Measurements from ENCODE around the gene ADGRG4. TPM values are rescaled to one million over a fixed set of nuclear protein-coding genes. Genes with fewer than 3 reads are reported as not detected.
A peak's percentile ranks its signal among the peaks of the same experiment; 100 is the strongest.

Gene ADGRG4
- total RNA-seq, 5 donors from 2014 or later (not counting 1 experiment from before 2014, with no cell fraction given), result not detected

DNA sequence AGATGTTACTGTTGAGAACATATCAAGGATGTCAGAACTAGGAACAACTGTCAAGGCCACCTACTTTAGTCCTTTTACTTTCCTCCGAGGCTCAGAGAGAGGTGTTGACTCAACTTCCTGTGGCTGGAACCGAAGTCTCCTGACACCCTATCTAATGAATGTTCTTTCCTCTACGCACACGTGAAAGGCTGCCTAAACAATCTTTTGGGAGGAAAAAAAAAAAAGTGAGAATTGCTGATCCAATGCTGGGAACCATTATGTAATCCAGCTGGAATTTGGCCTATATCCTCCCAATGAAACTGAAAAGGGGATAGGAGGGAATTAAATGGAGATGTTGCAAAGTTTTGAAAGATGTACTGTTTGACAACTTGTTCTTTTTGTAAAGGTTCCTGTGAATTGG lies 41.2 kb upstream of the ADGRG4 start:
- CTCF ChIA-PET, result interaction anchor here in 1 of 2 donors (1.1 kb wide), 1 partner anchor 10 kb away, joined by 6 read pairs; no protein-coding TSS in a partner anchor
- H3K27ac ChIP-seq (ENCODE audit: low read length), result no peak overlapping the region
- H3K27ac Mint-ChIP-seq, result peak overlapping the region; percentile 62 to 86
- POLR2A ChIA-PET, result interaction anchor here in 1 of 2 donors (0.7 kb wide), 1 partner anchor 988 kb away, joined by 4 read pairs; no protein-coding TSS in a partner anchor
- DNase-seq, result peak in 1 of 35 experiments; percentile 20
- no peaks in the 10 kb centered on the region for H3K36me3 Mint-ChIP-seq
- H3K27me3 Mint-ChIP-seq, result peaks cover 0 to 3% of the 10 kb centered on the region in 2 donors
- H3K27me3 ChIP-seq (replicated peaks in 1 of 2; ENCODE audit: control insufficient read depth in 2 of 2, extremely low read depth in 1 of 2, insufficient read depth in 2 of 2, low read length in 1 of 2), result no peaks in the 10 kb centered on the region
- peaks cover 0 to 4% of the 10 kb centered on the region in 2 experiments for H3K4me1 ChIP-seq (ENCODE audit: control insufficient read depth in 1 of 2, extremely low read depth in 1 of 2, insufficient read depth in 2 of 2, low read length in 2 of 2)
- H3K4me3 ChIP-seq (ENCODE audit: control insufficient read depth in 1 of 2, extremely low read depth in 1 of 2, low read length in 1 of 2), result no peak overlapping the region
- no peaks in the 10 kb centered on the region for H3K9me3 Mint-ChIP-seq
- no CpG with 5 or more reads among the region's 4 CpGs for WGBS (ENCODE audit: insufficient coverage)
- H3K9me3 ChIP-seq, result no peaks in the 10 kb centered on the region
- H3K4me1 Mint-ChIP-seq, result peaks cover 6 to 12% (median 10%) of the 10 kb centered on the region in 3 donors
- ATAC-seq (replicated peaks in 1 of 4), result peak in 2 of 4 experiments; percentile 57 to 82
- H3K4me3 Mint-ChIP-seq, result no peak overlapping the region
- H3K36me3 ChIP-seq (ENCODE audit: control insufficient read depth in 2 of 2, extremely low read depth in 1 of 2, insufficient read depth in 1 of 2, low read length in 1 of 2), result no peaks in the 10 kb centered on the region

GRCh38 chrX:136260776-136261175 lies 40.0 kb upstream of the ADGRG4 start:
- ChIA-PET POLR2A (no interaction called here), CTCF (no interaction called here)
- H3K4me1 ChIP-seq (ENCODE audit: control insufficient read depth in 1 of 2, extremely low read depth in 1 of 2, insufficient read depth in 2 of 2, low read length in 2 of 2), result peaks cover 0 to 4% of the 10 kb centered on the region in 2 experiments
- no peaks in the 10 kb centered on the region for H3K9me3 ChIP-seq
- H3K27me3 ChIP-seq (replicated peaks in 1 of 2; ENCODE audit: control insufficient read depth in 2 of 2, extremely low read depth in 1 of 2, insufficient read depth in 2 of 2, low read length in 1 of 2), result no peaks in the 10 kb centered on the region
- peaks cover 0 to 10% of the 10 kb centered on the region in 2 donors for H3K27me3 Mint-ChIP-seq
- no peak for ATAC-seq (replicated peaks in 1 of 4)
- no peak overlapping the region for H3K27ac ChIP-seq (ENCODE audit: low read length)
- H3K36me3 ChIP-seq (ENCODE audit: control insufficient read depth in 2 of 2, extremely low read depth in 1 of 2, insufficient read depth in 1 of 2, low read length in 1 of 2), result no peaks in the 10 kb centered on the region
- H3K4me3 ChIP-seq (ENCODE audit: control insufficient read depth in 1 of 2, extremely low read depth in 1 of 2, low read length in 1 of 2), result no peak overlapping the region
- no peaks in the 10 kb centered on the region for H3K9me3 Mint-ChIP-seq
- no peaks in the 10 kb centered on the region for H3K36me3 Mint-ChIP-seq
- no peak overlapping the region for H3K4me3 Mint-ChIP-seq
- peaks cover 6 to 12% (median 10%) of the 10 kb centered on the region in 3 donors for H3K4me1 Mint-ChIP-seq
- DNase-seq, result no peak
- no peak overlapping the region for H3K27ac Mint-ChIP-seq

- peaks cover 0 to 4% of the 10 kb centered on the region in 2 experiments for H3K4me1 ChIP-seq (ENCODE audit: control insufficient read depth in 1 of 2, extremely low read depth in 1 of 2, insufficient read depth in 2 of 2, low read length in 2 of 2)
- no peaks in the 10 kb centered on the region for H3K27me3 ChIP-seq (replicated peaks in 1 of 2; ENCODE audit: control insufficient read depth in 2 of 2, extremely low read depth in 1 of 2, insufficient read depth in 2 of 2, low read length in 1 of 2)
- ATAC-seq (replicated peaks in 1 of 4) (no peak), DNase-seq (no peak)
- no peak overlapping the region for H3K27ac ChIP-seq (ENCODE audit: low read length)
- WGBS (ENCODE audit: insufficient coverage), result no CpG with 5 or more reads among the region's 7 CpGs
- ChIA-PET POLR2A (no interaction called here), CTCF (no interaction called here)
- no peaks in the 10 kb centered on the region for H3K9me3 ChIP-seq
- peaks cover 6 to 12% (median 10%) of the 10 kb centered on the region in 3 donors for H3K4me1 Mint-ChIP-seq
- no peaks in the 10 kb centered on the region for H3K36me3 Mint-ChIP-seq
- no peak overlapping the region for H3K4me3 Mint-ChIP-seq
- no peak overlapping the region for H3K4me3 ChIP-seq (ENCODE audit: control insufficient read depth in 1 of 2, extremely low read depth in 1 of 2, low read length in 1 of 2)
- no peak overlapping the region for H3K27ac Mint-ChIP-seq
- no peaks in the 10 kb centered on the region for H3K9me3 Mint-ChIP-seq
- H3K36me3 ChIP-seq (ENCODE audit: control insufficient read depth in 2 of 2, extremely low read depth in 1 of 2, insufficient read depth in 1 of 2, low read length in 1 of 2), result no peaks in the 10 kb centered on the region
- peaks cover 0 to 14% of the 10 kb centered on the region in 2 donors for H3K27me3 Mint-ChIP-seq
Measured at GRCh38 chrX:136261321-136261720, 39.4 kb upstream of the ADGRG4 start.

GRCh38 chrX:136262243-136262642 lies 38.5 kb upstream of the ADGRG4 start:
- Mint-ChIP-seq H3K27me3 (peaks cover 0 to 11% of the 10 kb centered on the region in 2 donors), H3K9me3 (no peaks in the 10 kb centered on the region), H3K4me3 (no peak overlapping the region), H3K27ac (no peak overlapping the region), H3K36me3 (no peaks in the 10 kb centered on the region), H3K4me1 (peaks cover 6 to 12% (median 10%) of the 10 kb centered on the region in 3 donors)
- Histone ChIP-seq H3K36me3 (ENCODE audit: control insufficient read depth in 2 of 2, extremely low read depth in 1 of 2, insufficient read depth in 1 of 2, low read length in 1 of 2) (no peaks in the 10 kb centered on the region), H3K27ac (ENCODE audit: low read length) (no peak overlapping the region), H3K4me3 (ENCODE audit: control insufficient read depth in 1 of 2, extremely low read depth in 1 of 2, low read length in 1 of 2) (no peak overlapping the region), H3K27me3 (replicated peaks in 1 of 2; ENCODE audit: control insufficient read depth in 2 of 2, extremely low read depth in 1 of 2, insufficient read depth in 2 of 2, low read length in 1 of 2) (no peaks in the 10 kb centered on the region), H3K9me3 (no peaks in the 10 kb centered on the region), H3K4me1 (ENCODE audit: control insufficient read depth in 1 of 2, extremely low read depth in 1 of 2, insufficient read depth in 2 of 2, low read length in 2 of 2) (peaks cover 0 to 4% of the 10 kb centered on the region in 2 experiments)
- POLR2A ChIA-PET, result no interaction called here
- no peak for ATAC-seq (replicated peaks in 1 of 4)
- no peak for DNase-seq
- CTCF ChIA-PET, result no interaction called here
- no CpG with 5 or more reads among the region's 5 CpGs for WGBS (ENCODE audit: insufficient coverage)

DNA sequence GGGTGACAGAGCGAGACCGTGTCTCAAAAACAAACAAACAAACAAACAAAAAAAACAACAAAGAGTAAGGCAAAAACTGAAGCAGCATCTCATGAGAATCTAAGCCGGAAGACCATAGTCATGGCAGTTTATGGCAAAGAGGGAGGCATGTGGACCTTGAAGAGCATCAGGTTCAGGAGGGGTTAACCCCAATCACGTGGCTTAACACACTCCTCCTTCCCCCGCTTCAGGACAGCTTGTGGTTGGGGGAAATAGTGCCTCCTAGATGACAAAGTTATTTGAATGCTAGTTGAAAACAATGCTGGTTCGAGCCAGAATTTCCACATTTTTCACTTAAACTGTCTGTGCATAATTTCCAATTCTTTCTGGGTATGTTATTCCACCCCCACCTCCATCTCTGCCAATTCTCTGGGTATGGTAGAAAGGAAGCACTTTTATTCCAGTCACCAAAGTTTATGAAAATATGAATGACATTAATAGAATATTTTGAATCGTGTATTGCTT lies 37.9 kb upstream of the ADGRG4 start:
- Mint-ChIP-seq H3K9me3 (no peaks in the 10 kb centered on the region), H3K4me3 (no peak overlapping the region), H3K27ac (no peak overlapping the region), H3K36me3 (no peaks in the 10 kb centered on the region), H3K4me1 (peaks cover 6 to 12% (median 10%) of the 10 kb centered on the region in 3 donors), H3K27me3 (peaks cover 0 to 10% of the 10 kb centered on the region in 2 donors)
- no peaks in the 10 kb centered on the region for H3K9me3 ChIP-seq
- H3K36me3 ChIP-seq (ENCODE audit: control insufficient read depth in 2 of 2, extremely low read depth in 1 of 2, insufficient read depth in 1 of 2, low read length in 1 of 2), result no peaks in the 10 kb centered on the region
- DNase-seq (no peak), ATAC-seq (replicated peaks in 1 of 4) (no peak)
- no CpG with 5 or more reads among the region's 7 CpGs for WGBS (ENCODE audit: insufficient coverage)
- ChIA-PET POLR2A (no interaction called here), CTCF (no interaction called here)
- H3K4me3 ChIP-seq (ENCODE audit: control insufficient read depth in 1 of 2, extremely low read depth in 1 of 2, low read length in 1 of 2), result no peak overlapping the region
- H3K27me3 ChIP-seq (replicated peaks in 1 of 2; ENCODE audit: control insufficient read depth in 2 of 2, extremely low read depth in 1 of 2, insufficient read depth in 2 of 2, low read length in 1 of 2), result no peaks in the 10 kb centered on the region
- no peak overlapping the region for H3K27ac ChIP-seq (ENCODE audit: low read length)
- H3K4me1 ChIP-seq (ENCODE audit: control insufficient read depth in 1 of 2, extremely low read depth in 1 of 2, insufficient read depth in 2 of 2, low read length in 2 of 2), result peaks cover 0 to 4% of the 10 kb centered on the region in 2 experiments

GRCh38 chrX:136266828-136267227 lies 33.9 kb upstream of the ADGRG4 start:
- Mint-ChIP-seq H3K27ac (no peak overlapping the region), H3K27me3 (peaks cover 0 to 18% of the 10 kb centered on the region in 2 donors), H3K9me3 (no peaks in the 10 kb centered on the region), H3K4me3 (no peak overlapping the region), H3K4me1 (no peaks in the 10 kb centered on the region), H3K36me3 (no peaks in the 10 kb centered on the region)
- POLR2A ChIA-PET, result no interaction called here
- no CpG with 5 or more reads among the region's 1 CpG for WGBS (ENCODE audit: insufficient coverage)
- Histone ChIP-seq H3K27me3 (replicated peaks in 1 of 2; ENCODE audit: control insufficient read depth in 2 of 2, extremely low read depth in 1 of 2, insufficient read depth in 2 of 2, low read length in 1 of 2) (no peaks in the 10 kb centered on the region), H3K36me3 (ENCODE audit: control insufficient read depth in 2 of 2, extremely low read depth in 1 of 2, insufficient read depth in 1 of 2, low read length in 1 of 2) (no peaks in the 10 kb centered on the region), H3K9me3 (no peaks in the 10 kb centered on the region), H3K4me1 (ENCODE audit: control insufficient read depth in 1 of 2, extremely low read depth in 1 of 2, insufficient read depth in 2 of 2, low read length in 2 of 2) (no peaks in the 10 kb centered on the region), H3K4me3 (ENCODE audit: control insufficient read depth in 1 of 2, extremely low read depth in 1 of 2, low read length in 1 of 2) (no peak overlapping the region), H3K27ac (ENCODE audit: low read length) (no peak overlapping the region)
- ATAC-seq (replicated peaks in 1 of 4) (no peak), DNase-seq (no peak)
- CTCF ChIA-PET, result interaction anchor here (0.7 to 0.9 kb wide), 5 partner anchors 32 to 605 kb away, joined by 3 read pairs; no protein-coding TSS in a partner anchor

Measured in T-cell (primary cell).